Activated CD4-positive, alpha-beta T cell treated with anti-CD3 and anti-CD28 coated beads for 48 hours (primary cell): ENCODE data around the gene RASSF10.
"Not testable (repeated sequence)": the region's sequence is repeated elsewhere in the genome, so short reads cannot be mapped to it uniquely, and the experiment has no call there.

Experiments used
- DNase-seq: peaks from one replicate; pipeline ENCODE4 v3.0.0-alpha.2; 2020

Gene RASSF10

GRCh38 chr11:13029872-13030271 is 20.8 kb downstream of the RASSF10 start:
- DNase-seq: no peak

GRCh38 chr11:13030857-13031256 is 21.7 kb downstream of the RASSF10 start:
- no peak for DNase-seq

GRCh38 chr11:13031349-13031748 is 22.2 kb downstream of the RASSF10 start:
- no peak for DNase-seq

- no peak for DNase-seq
These were observed 24.8 kb downstream of the RASSF10 start for GRCh38 chr11:13033760-13034533.

GRCh38 chr11:13035711-13036110 is 26.6 kb downstream of the RASSF10 start:
- DNase-seq: no peak

GRCh38 chr11:13036235-13036634 is 27.1 kb downstream of the RASSF10 start:
- DNase-seq: no peak

GRCh38 chr11:13038366-13038765 is 29.2 kb downstream of the RASSF10 start:
- DNase-seq: no peak

- no peak for DNase-seq
These were observed 30.0 kb downstream of the RASSF10 start for GRCh38 chr11:13039126-13039525.

- DNase-seq: no peak
These were observed 31.9 kb downstream of the RASSF10 start for GRCh38 chr11:13040969-13041561.

GRCh38 chr11:13042873-13043342 is 33.8 kb downstream of the RASSF10 start:
- no peak for DNase-seq

GRCh38 chr11:13043912-13044628 is 35.0 kb downstream of the RASSF10 start:
- DNase-seq: no peak

- not testable (repeated sequence) for DNase-seq
These were observed 36.0 kb downstream of the RASSF10 start for GRCh38 chr11:13045089-13045488.

- DNase-seq: no peak
These were observed 36.6 kb downstream of the RASSF10 start for GRCh38 chr11:13045734-13046133.

GRCh38 chr11:13046637-13047570 is 37.8 kb downstream of the RASSF10 start:
- DNase-seq: no peak

- no peak for DNase-seq
These were observed 38.8 kb downstream of the RASSF10 start for GRCh38 chr11:13047884-13048283.

GRCh38 chr11:13051257-13051656 is 42.1 kb downstream of the RASSF10 start:
- no peak for DNase-seq

- no peak for DNase-seq
These were observed 43.0 kb downstream of the RASSF10 start for GRCh38 chr11:13052130-13052571.

- no peak for DNase-seq
These were observed 44.3 kb downstream of the RASSF10 start for GRCh38 chr11:13053255-13053917.

GRCh38 chr11:13054278-13054677 is 45.2 kb downstream of the RASSF10 start:
- DNase-seq: no peak

GRCh38 chr11:13055200-13055599 is 46.1 kb downstream of the RASSF10 start:
- peak; percentile 30 for DNase-seq

- DNase-seq: no peak
These were observed 52.3 kb downstream of the RASSF10 start for GRCh38 chr11:13061294-13061990.
